CD4-positive, alpha-beta T cell (primary cell): ENCODE measurements around the gene SLC1A2. TPM values are rescaled to one million over a fixed set of nuclear protein-coding genes. Genes with fewer than 3 reads are reported as not detected.

Source experiments
- ATAC-seq: fragments of 200-7000 bp; cut with Tn5 transposase; one replicate; pipeline ENCODE4 v1.10.0; 2022; ENCODE audit warnings: mild to moderate bottlenecking; ENCODE audit not compliant: poor library complexity
- CTCF ChIA-PET: fragments of 350-600 bp; sonication (Branson Sonifier 250); formaldehyde crosslinking; loops from one replicate; lab custom pipeline; 2021; ENCODE audit warnings: antibody characterized with exemption, inconsistent platforms; lab: Charles Lee
- POLR2A ChIA-PET: fragments of 350-600 bp; sonication (Branson Sonifier 250); formaldehyde crosslinking; loops from one replicate; lab custom pipeline; 2021; ENCODE audit warnings: antibody characterized with exemption, inconsistent platforms; lab: Charles Lee
- DNase-seq, 14 experiments: peaks; one replicate each; pipeline ENCODE4 v3.0.0-alpha.2; 2013 to 2020; ENCODE audit warnings: mixed read lengths in 2 of 14
- H3K27ac ChIP-seq, 2 donors: one replicate each; pipeline versions ENCODE4 v1.5.1 to v1.7.0; 2013; ENCODE audit warnings: low read length in 2 of 2, low read depth in 1 of 2, mild to moderate bottlenecking in 1 of 2
- H3K27me3 ChIP-seq, 2 experiments: 1 replicate in 1 of 2; 2 replicates in 1 of 2; pipeline versions ENCODE4 v1.6.1 to v1.7.0; 2013; ENCODE audit warnings: low read length in 2 of 2, control low read depth in 1 of 2, mild to moderate bottlenecking in 1 of 2, moderate library complexity in 1 of 2; ENCODE audit not compliant: insufficient read depth in 2 of 2, control insufficient read depth in 1 of 2
- H3K36me3 ChIP-seq: one replicate; pipeline ENCODE4 v1.6.1; 2013; ENCODE audit warnings: low read length, control low read depth; ENCODE audit not compliant: insufficient read depth
- H3K4me1 ChIP-seq: one replicate; pipeline ENCODE4 v1.6.1; 2013; ENCODE audit warnings: low read length, control low read depth; ENCODE audit not compliant: insufficient read depth
- H3K4me3 ChIP-seq: one replicate; pipeline ENCODE4 v1.5.1; 2013; ENCODE audit warnings: mild to moderate bottlenecking, low read length, moderate library complexity
- H3K9me3 ChIP-seq, 2 experiments: 1 replicate in 1 of 2; 2 replicates in 1 of 2; pipeline versions ENCODE4 v1.6.1 to v1.7.0; 2013; ENCODE audit warnings: low read length in 2 of 2, mild to moderate bottlenecking in 2 of 2, control low read depth in 1 of 2, moderate library complexity in 1 of 2; ENCODE audit not compliant: control insufficient read depth in 1 of 2, insufficient read depth in 1 of 2
- H3K27ac Mint-ChIP-seq: one replicate; pipeline ENCODE4 v1.8.0; 2020; ENCODE audit warnings: mixed read lengths
- H3K27me3 Mint-ChIP-seq: one replicate; pipeline ENCODE4 v1.8.0; 2021; ENCODE audit warnings: mixed read lengths
- H3K36me3 Mint-ChIP-seq: one replicate; pipeline ENCODE4 v1.8.0; 2021; ENCODE audit warnings: low read depth, mixed read lengths
- H3K4me1 Mint-ChIP-seq: one replicate; pipeline ENCODE4 v1.8.0; 2021; ENCODE audit warnings: low read depth, mixed read lengths
- H3K4me3 Mint-ChIP-seq: one replicate; pipeline ENCODE4 v1.8.0; 2020; ENCODE audit warnings: mild to moderate bottlenecking, mixed read lengths
- H3K9me3 Mint-ChIP-seq: one replicate; pipeline ENCODE4 v1.8.0; 2020; ENCODE audit warnings: mixed read lengths
- CTCF ChIP-seq: fragments of 200-600 bp; IDR thresholded peaks from one replicate; pipeline ENCODE4 v1.8.0; 2022; ENCODE audit warnings: antibody characterized with exemption, mild to moderate bottlenecking
- intact Hi-C, 2 experiments: fragments of 100-400 bp; cut with DNase I in 1 of 2; cut with micrococcal nuclease in 1 of 2; formaldehyde crosslinking; loops; one replicate each; pipeline versions ENCODE4 v1.15.1 to v1.9.0; 2023 to 2025; cut with DNase I, micrococcal nuclease
- total RNA-seq, 174 experiments: library from RNA in 2 of 174; stranded (reverse) in 2 of 174; gene quantifications; one replicate each; pipeline ENCODE4 v1.2.3 and lab custom pipeline; 2021 to 2026

The SLC1A2 gene
- total RNA-seq, 2 experiments from 2014 or later = not detected

- H3K4me1 Mint-ChIP-seq = peaks cover 50% of the 10 kb centered on the region
- no peak for TF ChIP-seq CTCF
- H3K27ac ChIP-seq = peak overlapping the region; percentile 53 to 62
Observed at GRCh38 chr11:35247863-35248262, 171.5 kb downstream of the SLC1A2 start.

GRCh38 chr11:35247428-35247827, 171.9 kb downstream of the SLC1A2 start:
- Histone ChIP-seq H3K9me3 (peaks cover 0 to 5% of the 10 kb centered on the region in 2 experiments), H3K27ac (peak overlapping the region; percentile 53 to 62), H3K4me1 (peaks cover 52% of the 10 kb centered on the region), H3K36me3 (no peaks in the 10 kb centered on the region), H3K4me3 (no peak overlapping the region), H3K27me3 (no peaks in the 10 kb centered on the region)
- Mint-ChIP-seq H3K27ac (peak overlapping the region; percentile 97), H3K4me3 (peak overlapping the region; percentile 73), H3K27me3 (no peaks in the 10 kb centered on the region), H3K9me3 (peaks cover 9% of the 10 kb centered on the region), H3K36me3 (peaks cover 25% of the 10 kb centered on the region), H3K4me1 (peaks cover 54% of the 10 kb centered on the region)
- CTCF ChIA-PET = interaction anchor here (1.0 to 1.6 kb wide), 6 partner anchors 10 to 58 kb away, joined by 3 to 5 read pairs (median 3); no protein-coding TSS in a partner anchor
- DNase-seq (peak; percentile 52 to 95 (median 70)), ATAC-seq (peak; percentile 91)
- POLR2A ChIA-PET = interaction anchor here (0.7 to 2.9 kb wide), 13 partner anchors 9 to 330 kb away, joined by 3 to 44 read pairs (median 4); no protein-coding TSS in a partner anchor
- intact Hi-C loops = loop anchor here in 1 of 2 experiments (1.0 to 5.0 kb wide), 2 partner anchors 11 to 45 kb away; no protein-coding TSS in a partner anchor
- TF ChIP-seq CTCF = no peak

More at GRCh38 chr11:35247863-35248262, 171.5 kb downstream of the SLC1A2 start:
- H3K9me3 ChIP-seq = peaks cover 0 to 5% of the 10 kb centered on the region in 2 experiments
- peak; percentile 39 for ATAC-seq
- intact Hi-C loops = loop anchor here in 1 of 2 experiments (1.0 to 5.0 kb wide), 2 partner anchors 12 to 46 kb away; no protein-coding TSS in a partner anchor
- POLR2A ChIA-PET = interaction anchor here (0.9 to 2.9 kb wide), 7 partner anchors 9 to 169 kb away, joined by 3 to 44 read pairs (median 6); no protein-coding TSS in a partner anchor
- Mint-ChIP-seq H3K27me3 (no peaks in the 10 kb centered on the region), H3K4me3 (peak overlapping the region; percentile 73), H3K9me3 (peaks cover 9% of the 10 kb centered on the region), H3K36me3 (peaks cover 25% of the 10 kb centered on the region), H3K27ac (peak overlapping the region; percentile 97)
- no peaks in the 10 kb centered on the region for H3K36me3 ChIP-seq
- peak in 10 of 14 experiments; percentile 8 to 80 (median 30) for DNase-seq
- no peaks in the 10 kb centered on the region for H3K27me3 ChIP-seq
- peaks cover 51% of the 10 kb centered on the region for H3K4me1 ChIP-seq
- no peak overlapping the region for H3K4me3 ChIP-seq
- CTCF ChIA-PET = interaction anchor here (1.0 to 1.2 kb wide), 3 partner anchors 17 to 58 kb away, joined by 3 to 5 read pairs (median 3); no protein-coding TSS in a partner anchor

GRCh38 chr11:35246745-35247144, 172.6 kb downstream of the SLC1A2 start:
- Histone ChIP-seq H3K4me3 (no peak overlapping the region), H3K36me3 (no peaks in the 10 kb centered on the region), H3K9me3 (peaks cover 0 to 5% of the 10 kb centered on the region in 2 experiments), H3K27me3 (no peaks in the 10 kb centered on the region), H3K27ac (peak overlapping the region; percentile 53 to 62), H3K4me1 (peaks cover 53% of the 10 kb centered on the region)
- peaks cover 61% of the 10 kb centered on the region for H3K4me1 Mint-ChIP-seq
- no peak for TF ChIP-seq CTCF
- H3K27ac Mint-ChIP-seq = peak overlapping the region; percentile 97
- H3K27me3 Mint-ChIP-seq = no peaks in the 10 kb centered on the region
- peak overlapping the region; percentile 73 for H3K4me3 Mint-ChIP-seq
- ATAC-seq (no peak), DNase-seq (peak in 1 of 14 experiments; percentile 2)
- ChIA-PET CTCF (interaction anchor here (1.0 to 1.6 kb wide), 6 partner anchors 9 to 59 kb away, joined by 3 to 5 read pairs (median 3); no protein-coding TSS in a partner anchor), POLR2A (interaction anchor here (0.7 to 2.9 kb wide), 13 partner anchors 10 to 329 kb away, joined by 3 to 44 read pairs (median 4); no protein-coding TSS in a partner anchor)
- H3K9me3 Mint-ChIP-seq = peaks cover 9% of the 10 kb centered on the region
- peaks cover 25% of the 10 kb centered on the region for H3K36me3 Mint-ChIP-seq
- intact Hi-C loops = loop anchor here in 1 of 2 experiments (1.0 to 5.0 kb wide), 2 partner anchors 10 to 44 kb away; no protein-coding TSS in a partner anchor
